ENCODE data around the gene SPATA25.

SPATA25 gene

DNA sequence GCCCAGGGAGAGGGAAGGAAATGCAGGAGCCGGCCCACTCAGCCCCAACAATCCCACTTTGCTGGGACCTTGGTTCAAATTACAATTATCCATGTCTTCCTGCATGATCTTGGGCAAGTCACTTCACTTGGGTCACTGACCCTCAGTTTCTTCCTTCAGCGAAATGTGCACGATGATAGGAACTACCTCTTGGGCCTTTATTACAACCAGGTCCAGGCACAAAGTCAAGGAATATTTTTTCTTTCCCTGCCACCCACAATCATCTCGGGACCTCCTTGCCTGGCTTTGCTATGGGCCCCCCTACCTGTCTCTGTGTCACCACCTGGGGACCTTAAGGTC is 24.9 kb upstream of the SPATA25 start:
- H3K4me3 ChIP-seq (ENCODE audit: low read depth, low read length), result peak overlapping the region; percentile 49
- TF ChIP-seq, protein P1, sequence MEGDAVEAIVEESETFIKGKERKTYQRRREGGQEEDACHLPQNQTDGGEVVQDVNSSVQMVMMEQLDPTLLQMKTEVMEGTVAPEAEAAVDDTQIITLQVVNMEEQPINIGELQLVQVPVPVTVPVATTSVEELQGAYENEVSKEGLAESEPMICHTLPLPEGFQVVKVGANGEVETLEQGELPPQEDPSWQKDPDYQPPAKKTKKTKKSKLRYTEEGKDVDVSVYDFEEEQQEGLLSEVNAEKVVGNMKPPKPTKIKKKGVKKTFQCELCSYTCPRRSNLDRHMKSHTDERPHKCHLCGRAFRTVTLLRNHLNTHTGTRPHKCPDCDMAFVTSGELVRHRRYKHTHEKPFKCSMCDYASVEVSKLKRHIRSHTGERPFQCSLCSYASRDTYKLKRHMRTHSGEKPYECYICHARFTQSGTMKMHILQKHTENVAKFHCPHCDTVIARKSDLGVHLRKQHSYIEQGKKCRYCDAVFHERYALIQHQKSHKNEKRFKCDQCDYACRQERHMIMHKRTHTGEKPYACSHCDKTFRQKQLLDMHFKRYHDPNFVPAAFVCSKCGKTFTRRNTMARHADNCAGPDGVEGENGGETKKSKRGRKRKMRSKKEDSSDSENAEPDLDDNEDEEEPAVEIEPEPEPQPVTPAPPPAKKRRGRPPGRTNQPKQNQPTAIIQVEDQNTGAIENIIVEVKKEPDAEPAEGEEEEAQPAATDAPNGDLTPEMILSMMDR (IDR thresholded peaks at IDR 0.05; ENCODE audit: low read depth, low read length, missing control alignments), result no peak
- in situ Hi-C loops (cut with HindIII; ENCODE audit: low sequenced_read_pairs), result no loop called here

DNA sequence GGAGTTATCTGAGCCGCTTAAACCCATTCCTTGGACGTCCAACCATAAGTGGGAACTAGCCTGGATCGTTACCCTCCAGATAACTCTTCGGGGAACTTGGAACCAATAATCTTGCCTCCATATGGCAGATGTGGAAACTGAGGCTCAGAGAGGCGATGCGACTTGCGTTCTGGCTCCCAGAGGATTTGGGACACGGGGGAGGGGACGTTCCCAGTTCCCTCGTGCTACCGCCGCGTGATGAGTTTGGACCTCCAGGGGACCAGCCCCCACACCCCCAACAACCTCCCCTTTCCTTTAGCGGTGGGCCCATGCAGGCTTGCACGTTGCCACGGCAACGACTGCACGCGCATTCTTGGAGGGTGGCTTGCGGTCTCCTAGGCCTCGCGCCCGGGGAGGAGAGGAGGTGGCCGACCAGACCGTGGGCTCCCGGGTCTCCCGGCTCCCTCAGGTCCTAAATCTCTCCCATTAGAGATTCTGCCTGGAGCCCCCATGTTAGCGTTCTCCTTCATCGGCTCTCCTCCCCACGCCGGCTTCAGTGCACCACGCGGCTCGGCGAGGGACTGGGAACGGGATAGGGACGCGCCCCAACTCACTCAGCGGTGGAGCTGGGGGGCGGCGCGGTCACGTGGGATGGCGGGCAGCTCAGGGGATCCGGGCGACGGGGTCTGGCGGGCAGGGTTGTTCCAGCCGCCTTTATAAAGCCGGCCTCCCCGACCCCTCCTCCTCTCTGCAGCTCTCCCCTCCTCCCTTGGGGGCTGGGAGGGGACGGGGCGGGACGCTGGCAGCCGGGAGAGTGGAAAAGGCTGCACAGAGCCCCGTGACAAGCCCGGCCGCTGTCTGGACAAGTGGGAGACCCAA is 24.3 kb upstream of the SPATA25 start, which contains the start of gene PLTP:
PLTP (minus strand) TSS at position 670 of the 858 bp plus-strand sequence. CDS start 703 bp downstream, outside the sequence.
- TF ChIP-seq, protein P1 (IDR thresholded peaks at IDR 0.05; ENCODE audit: low read depth, low read length, missing control alignments), result no peak
- peak within 1 kb of the TSS; percentile 49 for H3K4me3 ChIP-seq (ENCODE audit: low read depth, low read length)
- in situ Hi-C loops (cut with HindIII; ENCODE audit: low sequenced_read_pairs), result no loop called here
- DNase-seq (ENCODE audit: low read depth), result peak; percentile 44

More for the DNA sequence above, 24.9 kb upstream of the SPATA25 start:
- no peak for DNase-seq (ENCODE audit: low read depth)

DNA sequence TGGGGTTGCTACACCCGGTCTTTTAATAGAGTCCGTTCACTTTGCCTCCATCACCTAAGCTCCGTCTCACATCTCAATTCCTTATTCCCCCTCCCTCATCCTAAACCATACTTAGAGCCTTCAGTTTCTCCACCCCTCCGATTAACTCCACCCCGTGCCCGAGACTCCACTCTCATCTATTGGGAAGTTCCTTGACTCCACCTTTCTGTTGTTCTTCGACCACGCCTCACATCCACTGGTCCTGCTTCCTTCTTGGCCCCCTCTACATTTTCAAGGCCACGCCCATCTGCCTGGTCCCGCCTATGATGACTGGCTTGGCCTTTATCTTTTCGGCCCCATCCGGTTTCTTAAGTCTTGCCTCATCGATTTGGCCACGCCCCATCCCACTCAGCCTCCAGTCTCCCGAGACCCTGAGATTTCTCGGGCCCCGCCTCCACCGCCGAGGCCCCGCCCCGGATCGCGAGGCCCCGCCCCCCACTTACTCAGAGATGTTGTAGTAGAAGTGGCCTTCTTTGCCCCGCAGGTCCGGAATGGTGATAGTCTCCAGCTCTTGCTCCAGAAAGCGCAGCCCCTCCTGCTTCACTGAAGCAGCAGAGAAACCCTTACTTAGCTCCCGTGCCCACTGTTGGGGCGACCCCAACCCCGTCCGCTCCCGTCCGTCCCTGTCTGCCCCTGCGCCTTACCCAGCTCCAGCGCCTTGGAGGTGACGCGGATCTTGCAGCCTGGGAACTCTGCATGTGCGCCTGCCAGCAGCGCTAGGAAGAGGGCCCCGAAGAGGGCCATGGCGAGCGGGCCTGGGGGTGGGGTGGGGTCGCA is 23.5 kb upstream of the SPATA25 start:
- in situ Hi-C loops (cut with HindIII; ENCODE audit: low sequenced_read_pairs), result no loop called here
- peak overlapping the region; percentile 49 for H3K4me3 ChIP-seq (ENCODE audit: low read depth, low read length)
- TF ChIP-seq, protein P1 (IDR thresholded peaks at IDR 0.05; ENCODE audit: low read depth, low read length, missing control alignments), result no peak
- DNase-seq (ENCODE audit: low read depth), result peak; percentile 99

DNA sequence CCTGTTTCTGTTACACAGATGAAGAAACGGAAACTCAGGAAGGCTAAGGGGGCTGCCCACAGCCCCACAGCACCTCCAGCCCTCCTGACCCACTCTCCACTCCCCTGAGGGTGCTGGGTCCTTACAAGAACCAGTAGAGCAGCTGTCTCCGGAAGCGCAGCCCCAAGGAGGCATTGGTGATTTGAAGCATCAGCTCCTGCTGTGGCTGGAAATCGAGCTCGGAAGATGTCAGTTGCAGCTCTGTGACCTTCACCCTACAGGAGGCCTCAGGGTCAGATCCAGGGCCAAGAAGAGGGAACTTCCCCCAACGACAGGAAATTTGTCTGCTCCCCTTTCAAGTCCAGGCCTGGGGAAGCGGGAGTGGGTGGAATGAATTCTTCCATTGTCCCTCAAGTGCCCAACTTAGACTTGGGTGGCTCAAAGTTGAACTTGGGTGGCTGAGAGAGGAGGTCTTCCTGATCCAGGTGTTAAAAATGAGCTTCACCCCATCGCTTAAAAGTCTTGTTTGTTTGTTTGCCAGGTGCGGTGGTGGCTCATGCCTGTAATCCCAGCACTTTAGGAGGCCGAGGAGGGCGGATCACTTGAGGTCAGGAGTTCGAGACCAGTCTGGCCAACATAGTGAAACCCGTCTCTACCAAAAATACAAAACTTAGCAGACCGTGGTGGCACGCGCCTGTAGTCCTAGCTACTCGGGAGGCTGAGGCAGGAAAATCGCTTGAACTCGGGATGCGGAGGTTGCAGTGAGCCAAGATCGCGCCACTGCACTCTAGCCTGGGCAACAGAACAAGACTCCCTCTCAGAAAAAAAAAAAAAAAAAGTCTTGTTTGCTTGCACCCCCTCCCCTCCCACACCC is 22.6 kb upstream of the SPATA25 start:
- H3K4me3 ChIP-seq (ENCODE audit: low read depth, low read length), result peak overlapping the region; percentile 18

DNA sequence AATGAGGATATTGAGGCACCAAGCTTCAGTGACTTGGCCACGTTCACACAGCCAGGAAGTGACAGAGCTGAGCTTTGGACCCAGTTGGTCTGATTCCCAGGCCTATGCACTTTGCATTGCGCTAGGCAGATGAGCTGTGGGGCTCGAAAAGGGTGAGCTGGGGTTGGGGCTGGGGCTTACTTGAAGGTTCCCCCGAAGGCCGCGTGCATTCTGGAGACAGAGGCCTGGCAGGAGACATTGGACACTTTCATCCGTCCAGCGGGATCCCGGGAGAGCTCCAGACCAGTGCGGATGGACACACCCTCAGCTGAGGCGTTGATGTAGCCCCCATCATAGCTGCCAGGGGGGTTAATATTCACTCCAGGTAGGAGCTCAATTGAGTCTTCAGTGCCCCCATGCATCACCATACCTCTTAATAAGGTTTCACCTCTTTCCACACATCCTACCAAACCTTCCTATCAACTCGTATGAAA is 21.9 kb upstream of the SPATA25 start:
- in situ Hi-C loops (cut with HindIII; ENCODE audit: low sequenced_read_pairs), result no loop called here
- no peak overlapping the region for H3K4me3 ChIP-seq (ENCODE audit: low read depth, low read length)

More for the DNA sequence above, 22.6 kb upstream of the SPATA25 start:
- in situ Hi-C loops (cut with HindIII; ENCODE audit: low sequenced_read_pairs), result no loop called here
- DNase-seq (ENCODE audit: low read depth), result no peak
- TF ChIP-seq, protein P1 (IDR thresholded peaks at IDR 0.05; ENCODE audit: low read depth, low read length, missing control alignments), result no peak

More for the DNA sequence above, 21.9 kb upstream of the SPATA25 start:
- DNase-seq (ENCODE audit: low read depth), result no peak
- TF ChIP-seq, protein P1 (IDR thresholded peaks at IDR 0.05; ENCODE audit: low read depth, low read length, missing control alignments), result no peak
